HG02852 (cell line): ENCODE results near the gene TERT.
"Not testable (repeated sequence)": the region's sequence is repeated elsewhere in the genome, so short reads cannot be mapped to it uniquely, and the experiment has no call there.

Experiments
- ATAC-seq: cut with Tn5 transposase; IDR thresholded peaks from one replicate; pipeline ENCODE4 v1.9.1; 2021; ENCODE audit warnings: mild to moderate bottlenecking, moderate library complexity; ENCODE audit not compliant: unreplicated experiment

TERT gene

GRCh38 chr5:1280177-1281037, 14.5 kb downstream of the TERT start:
- ATAC-seq: no peak

GRCh38 chr5:1279443-1280151, 15.3 kb downstream of the TERT start:
- no peak for ATAC-seq

GRCh38 chr5:1278656-1279442, 16.0 kb downstream of the TERT start:
- no peak for ATAC-seq

- no peak for ATAC-seq
These were observed 16.7 kb downstream of the TERT start for GRCh38 chr5:1278216-1278615.

- no peak for ATAC-seq
These were observed 17.1 kb downstream of the TERT start for GRCh38 chr5:1277781-1278180.

- no peak for ATAC-seq
These were observed 17.5 kb downstream of the TERT start for GRCh38 chr5:1277331-1277730.

- no peak for ATAC-seq
These were observed 17.9 kb downstream of the TERT start for GRCh38 chr5:1276930-1277329.

- ATAC-seq: not testable (repeated sequence)
These were observed 19.2 kb downstream of the TERT start for GRCh38 chr5:1275397-1276391.

- no peak for ATAC-seq
These were observed 20.4 kb downstream of the TERT start for GRCh38 chr5:1274471-1274870.

GRCh38 chr5:1273745-1274144, 21.1 kb downstream of the TERT start:
- ATAC-seq: no peak

GRCh38 chr5:1272201-1272600, 22.7 kb downstream of the TERT start:
- no peak for ATAC-seq

GRCh38 chr5:1270933-1271914, 23.6 kb downstream of the TERT start:
- ATAC-seq: no peak

- no peak for ATAC-seq
These were observed 24.4 kb downstream of the TERT start for GRCh38 chr5:1270426-1270825.

- no peak for ATAC-seq
These were observed 26.2 kb downstream of the TERT start for GRCh38 chr5:1268666-1269065.

- no peak for ATAC-seq
These were observed 26.8 kb downstream of the TERT start for GRCh38 chr5:1268056-1268455.

GRCh38 chr5:1267464-1267863, 27.4 kb downstream of the TERT start:
- not testable (repeated sequence) for ATAC-seq

GRCh38 chr5:1266791-1267190, 28.1 kb downstream of the TERT start:
- no peak for ATAC-seq

- ATAC-seq: no peak
These were observed 29.1 kb downstream of the TERT start for GRCh38 chr5:1265461-1266455.
